ENCODE results near the gene GNAT1.

DNA sequence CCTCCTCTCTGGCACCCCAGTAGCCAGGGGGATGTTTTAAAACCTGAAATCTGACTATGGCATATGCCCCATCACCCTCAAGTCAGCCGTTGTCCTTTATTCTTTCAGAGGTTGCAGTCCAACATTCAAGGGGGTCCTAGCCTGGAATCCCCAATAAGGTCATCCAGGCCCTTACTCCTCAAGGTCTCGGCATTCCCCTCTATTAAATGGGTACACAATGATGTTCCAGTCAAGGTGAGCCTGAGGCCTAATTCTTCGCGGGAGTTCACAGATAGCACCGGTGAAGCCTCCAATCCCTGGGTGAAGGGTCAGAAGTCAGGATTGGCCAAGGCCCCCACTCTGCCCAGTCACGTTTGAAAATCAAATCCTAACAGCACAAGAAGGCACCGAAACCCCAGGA, 44.4 kb upstream of the GNAT1 start:
- TF ChIP-seq EZH2 (IDR thresholded peaks at IDR 0.05; ENCODE audit: insufficient read depth, poor library complexity, severe bottlenecking) (no peak), EZH2phosphoT487 (IDR thresholded peaks at IDR 0.05; ENCODE audit: insufficient read depth, low read depth) (no peak)
